H4 (cell line): ENCODE data around the gene VAV2. TPM values are rescaled to one million over a fixed set of nuclear protein-coding genes. Genes with fewer than 3 reads are reported as not detected.

Experiments
- DNase-seq: peaks from one replicate; pipeline ENCODE4 v3.0.0-alpha.2; 2015; ENCODE audit warnings: low spot score
- total RNA-seq: library from RNA; depleted of rRNA; stranded (reverse); fragments of >200 nt; shearing (Covaris generic); gene quantifications from 2 replicates; pipeline ENCODE4 v1.2.3, GENCODE V29; 2014

Gene VAV2
- total RNA-seq, 1 experiment from 2014 or later, result 4.5 TPM

GRCh38 chr9:133876836-133877235 is 115.3 kb downstream of the VAV2 start:
- DNase-seq, result no peak

- no peak for DNase-seq
Measured at GRCh38 chr9:133876144-133876543, 116.0 kb downstream of the VAV2 start.

DNA sequence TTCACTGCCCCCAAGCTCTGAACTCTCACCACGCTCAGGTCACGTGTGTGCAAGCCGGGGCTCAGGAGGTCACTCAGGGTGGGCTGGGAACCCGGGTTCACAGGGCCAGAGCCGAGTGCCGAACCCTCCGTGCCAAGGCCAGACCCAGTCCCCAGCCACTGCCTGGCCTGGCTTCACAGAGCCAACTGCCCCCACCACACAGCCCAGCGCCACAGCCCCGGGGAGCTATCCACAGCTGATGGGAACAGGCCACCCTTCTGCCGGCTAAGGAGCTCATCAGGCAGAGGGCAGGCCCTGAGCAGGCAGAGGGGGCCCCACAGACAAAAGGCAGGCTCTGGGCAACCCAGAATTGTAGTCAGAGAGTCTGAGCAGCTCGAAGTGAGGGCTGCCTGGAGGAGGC is 117.0 kb downstream of the VAV2 start:
- no peak for DNase-seq

DNA sequence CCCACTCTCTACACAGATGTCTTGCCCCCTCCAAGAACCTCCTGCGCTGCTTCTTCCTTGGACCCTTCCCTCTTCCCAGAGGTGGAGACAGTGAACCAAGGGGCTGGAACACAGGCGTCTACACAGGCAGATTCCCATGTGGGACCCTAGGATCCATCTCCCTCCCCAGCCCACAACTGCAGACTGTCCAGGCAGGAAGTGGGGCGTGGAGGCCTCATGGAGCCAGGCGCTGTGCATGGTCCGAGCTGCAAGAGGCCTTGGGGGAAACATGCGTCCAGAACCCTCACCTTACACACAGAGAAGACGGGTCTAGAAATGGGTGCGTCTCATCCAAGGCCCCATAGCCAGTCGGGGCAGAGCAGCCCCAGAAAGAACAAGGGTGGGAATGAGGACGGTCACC is 117.5 kb downstream of the VAV2 start:
- no peak for DNase-seq

DNA sequence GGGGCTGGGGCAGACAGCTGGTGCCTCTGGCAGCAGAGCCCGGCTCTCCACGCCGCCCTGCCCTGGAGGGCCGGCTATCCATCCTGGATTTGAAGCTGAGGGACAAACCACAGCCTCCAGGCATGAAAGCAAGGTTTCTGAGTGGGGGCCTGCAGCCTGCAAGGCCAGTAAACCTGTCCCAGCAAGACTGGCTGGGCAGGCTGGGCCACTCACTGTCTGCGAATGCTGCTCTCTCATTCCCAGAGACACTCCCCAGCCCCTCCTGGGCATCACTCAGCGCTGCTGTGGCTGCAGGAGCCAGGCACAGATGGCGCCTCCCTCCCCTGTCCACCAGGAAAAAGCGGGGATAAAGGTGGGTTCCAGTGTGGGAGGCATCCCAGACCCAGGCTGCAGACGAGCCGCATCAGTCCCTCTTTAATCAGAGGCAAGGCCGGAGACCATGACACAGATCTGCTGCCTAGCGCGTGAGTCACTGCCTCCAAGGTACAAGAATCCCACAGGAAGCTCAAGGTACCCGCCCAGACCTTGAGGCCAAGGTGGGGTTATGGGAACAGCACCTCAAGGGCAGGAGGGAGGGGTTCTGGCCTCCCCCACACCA is 118.0 kb downstream of the VAV2 start:
- DNase-seq, result peak; percentile 78

- no peak for DNase-seq
Measured at GRCh38 chr9:133873461-133873891, 118.6 kb downstream of the VAV2 start.

DNA sequence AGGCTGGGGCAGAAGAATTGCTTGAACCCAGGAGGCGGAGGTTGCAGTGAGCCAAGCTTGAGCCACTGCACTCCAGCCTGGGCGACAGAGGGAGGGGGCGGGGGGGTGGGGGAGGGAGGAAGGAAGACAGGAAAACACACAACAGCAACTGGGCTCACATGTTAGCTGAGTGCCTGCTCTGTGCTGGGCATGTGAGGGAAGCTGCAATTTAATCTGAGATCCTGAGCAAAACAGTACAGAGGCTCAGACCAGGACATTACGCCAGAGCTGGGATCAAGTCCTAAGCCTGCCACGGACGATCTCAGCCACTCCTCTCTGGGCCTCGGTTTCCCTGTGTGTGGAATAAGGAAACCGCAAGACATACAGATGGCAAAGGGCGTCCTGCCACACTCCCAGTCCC is 119.1 kb downstream of the VAV2 start:
- no peak for DNase-seq

- DNase-seq, result no peak
Measured at GRCh38 chr9:133870598-133871595, 121.2 kb downstream of the VAV2 start.

DNA sequence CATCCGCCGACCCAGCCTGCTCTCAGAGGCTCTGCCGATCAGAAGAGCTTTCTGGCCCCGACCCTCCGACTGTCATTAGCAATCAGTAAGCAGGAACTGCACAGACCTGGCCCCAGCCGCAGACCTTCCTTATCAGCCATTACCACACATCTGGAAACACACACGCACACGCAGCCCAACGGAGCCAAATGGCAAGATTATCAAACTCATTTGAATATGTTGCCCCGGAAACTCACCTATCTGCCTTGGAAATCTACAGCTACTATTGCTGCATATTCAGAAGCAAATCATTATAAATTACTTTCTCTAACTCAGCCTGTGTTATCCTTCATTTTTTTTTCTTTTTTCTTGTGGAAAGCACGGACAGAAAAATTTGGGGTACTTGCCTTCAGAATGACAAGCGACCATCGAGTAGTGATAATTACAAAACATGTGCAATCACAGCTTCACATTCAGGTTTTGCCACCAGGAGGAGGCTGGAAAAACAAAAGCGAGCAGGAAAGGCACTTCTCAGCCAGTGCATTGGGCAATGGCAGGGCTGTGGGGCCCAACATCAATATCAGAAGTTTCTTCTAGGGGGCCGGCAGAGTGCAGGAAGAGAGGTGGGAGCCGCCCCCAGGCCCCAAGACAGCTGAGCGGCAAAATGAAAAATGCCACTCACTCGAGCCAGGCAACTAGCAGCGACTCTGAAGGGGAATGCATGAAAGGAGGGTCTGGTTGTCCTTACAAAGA is 122.3 kb downstream of the VAV2 start:
- no peak for DNase-seq

GRCh38 chr9:133868203-133868602 is 123.9 kb downstream of the VAV2 start:
- DNase-seq, result no peak

- DNase-seq, result no peak
Measured at GRCh38 chr9:133866946-133867345, 125.2 kb downstream of the VAV2 start.

- no peak for DNase-seq
Measured at GRCh38 chr9:133864011-133864410, 128.1 kb downstream of the VAV2 start.

- DNase-seq, result no peak
Measured at GRCh38 chr9:133863257-133863592, 128.9 kb downstream of the VAV2 start.

DNA sequence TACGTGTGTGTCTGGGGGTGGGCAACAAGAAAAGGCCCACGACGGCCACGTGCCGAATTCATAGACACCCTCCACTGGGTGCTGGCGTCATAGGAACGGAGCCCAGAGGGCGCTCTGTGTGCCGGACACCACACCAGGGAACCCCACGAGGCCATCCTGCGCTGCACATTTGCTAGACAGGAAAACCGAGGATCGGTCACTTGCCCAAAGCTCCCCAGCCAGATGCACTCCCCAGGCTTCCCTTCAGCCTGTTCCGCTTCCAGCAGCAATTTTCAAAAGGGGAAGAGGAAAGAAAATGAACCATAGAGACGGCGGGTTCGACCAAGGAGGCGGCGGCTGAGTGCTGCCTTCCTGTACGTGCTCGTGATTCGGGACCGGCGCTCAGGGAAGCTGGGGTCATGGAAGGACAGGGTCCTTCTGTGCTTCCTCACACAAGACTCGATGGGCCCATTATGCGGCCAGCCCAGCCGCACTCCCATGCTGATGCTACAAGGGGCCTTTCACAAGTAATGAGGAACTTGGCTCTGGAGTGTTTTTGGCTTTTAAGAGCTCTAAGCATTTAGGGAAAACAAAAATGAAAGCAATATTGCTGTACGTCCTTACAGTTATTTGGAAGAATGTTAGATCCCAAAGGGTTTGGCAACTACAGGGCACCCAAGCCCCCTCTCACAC is 129.4 kb downstream of the VAV2 start:
- no peak for DNase-seq

GRCh38 chr9:133861692-133862091 is 130.4 kb downstream of the VAV2 start:
- no peak for DNase-seq

- no peak for DNase-seq
Measured at GRCh38 chr9:133861086-133861485, 131.0 kb downstream of the VAV2 start.

GRCh38 chr9:133858771-133859170 is 133.4 kb downstream of the VAV2 start:
- DNase-seq, result no peak

DNA sequence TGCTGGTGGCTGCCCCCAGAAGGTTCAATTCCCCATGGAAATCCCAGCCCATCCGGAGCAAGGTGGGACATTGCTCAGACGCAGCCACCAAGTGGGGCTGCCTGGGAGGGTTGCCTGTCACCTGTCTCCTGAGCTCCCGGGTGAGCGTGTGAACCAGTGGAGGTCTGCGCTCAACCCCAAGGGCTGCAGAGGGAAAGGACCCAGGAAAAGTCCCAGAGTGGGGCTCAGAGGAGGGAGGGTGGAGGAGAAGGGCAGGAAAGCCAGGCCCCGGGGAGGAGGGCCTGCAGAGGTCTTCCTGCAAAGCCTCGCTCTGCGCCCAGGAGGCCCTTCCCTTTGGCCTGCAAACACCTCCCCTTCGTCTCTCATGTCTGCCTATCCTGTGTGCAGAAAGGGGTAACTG is 134.5 kb downstream of the VAV2 start:
- DNase-seq, result no peak

GRCh38 chr9:133856798-133857197 is 135.3 kb downstream of the VAV2 start:
- no peak for DNase-seq

GRCh38 chr9:133855802-133856521 is 136.2 kb downstream of the VAV2 start:
- DNase-seq, result peak; percentile 96

- no peak for DNase-seq
Measured at GRCh38 chr9:133855371-133855770, 136.8 kb downstream of the VAV2 start.
